Neutrophil (primary cell): ENCODE measurements around the gene CSNK1A1L.

Experiments used
- H3K27ac ChIP-seq: fragments of 200-600 bp; sonication (generic); 2 replicates; pipeline ENCODE4 v1.5.1; 2016; ENCODE audit warnings: mild to moderate bottlenecking, moderate library complexity
- H3K27me3 ChIP-seq: fragments of 200-600 bp; sonication (generic); 2 replicates; pipeline ENCODE4 v1.6.0; 2016; ENCODE audit warnings: mild to moderate bottlenecking
- H3K36me3 ChIP-seq: fragments of 200-600 bp; sonication (generic); 2 replicates; pipeline ENCODE4 v1.5.1; 2017
- H3K4me1 ChIP-seq, 2 experiments: fragments of 200-600 bp in 1 of 2; sonication (generic) in 1 of 2; 1 replicate in 1 of 2; 2 replicates in 1 of 2; pipeline versions ENCODE4 v1.5.1 to v1.6.1; 2013 to 2016; ENCODE audit warnings: low read depth in 1 of 2, low read length in 1 of 2, mild to moderate bottlenecking in 1 of 2, moderate library complexity in 1 of 2; ENCODE audit not compliant: control insufficient read depth in 1 of 2, insufficient read depth in 1 of 2
- H3K4me3 ChIP-seq, 2 experiments: fragments of 200-600 bp in 1 of 2; sonication (generic) in 1 of 2; 1 replicate in 1 of 2; 2 replicates in 1 of 2; pipeline ENCODE4 v1.5.1; 2013 to 2016; ENCODE audit warnings: low read depth in 1 of 2, low read length in 1 of 2, mild to moderate bottlenecking in 1 of 2, moderate library complexity in 1 of 2
- H3K9me3 ChIP-seq: fragments of 200-600 bp; sonication (generic); 2 replicates; pipeline ENCODE4 v1.5.1; 2016
- CTCF ChIP-seq: fragments of 200-600 bp; sonication (generic); IDR thresholded peaks from 2 replicates; pipeline ENCODE4 v1.5.1; 2016; ENCODE audit warnings: antibody characterized with exemption

The CSNK1A1L gene

DNA sequence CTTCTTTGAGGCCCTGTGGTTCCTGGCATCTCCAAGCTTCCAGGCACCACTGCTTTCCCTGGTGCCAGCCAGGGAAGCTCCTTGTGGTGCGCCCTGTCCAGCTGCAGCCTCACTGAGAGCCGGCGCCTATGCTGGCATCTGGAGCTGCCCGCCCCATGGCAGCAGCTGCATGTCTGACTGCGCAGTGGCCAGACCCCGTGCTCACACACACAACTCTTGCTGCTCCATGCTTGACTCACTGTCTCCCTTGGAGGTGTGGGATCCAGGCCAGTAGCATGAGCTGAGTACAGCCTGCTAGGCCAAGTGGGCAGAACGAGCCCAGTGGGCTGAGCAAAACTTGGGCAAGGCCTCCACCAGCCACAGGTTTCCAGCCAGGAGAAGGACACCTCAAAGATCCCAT, 34.5 kb downstream of the CSNK1A1L start:
- Histone ChIP-seq H3K27me3 (no peaks in the 10 kb centered on the region), H3K9me3 (no peaks in the 10 kb centered on the region), H3K4me1 (peaks cover 13 to 15% of the 10 kb centered on the region in 2 experiments), H3K36me3 (no peaks in the 10 kb centered on the region), H3K27ac (no peak overlapping the region), H3K4me3 (no peak overlapping the region)
- no peak for TF ChIP-seq CTCF

- TF ChIP-seq CTCF, result no peak
- Histone ChIP-seq H3K9me3 (no peaks in the 10 kb centered on the region), H3K36me3 (no peaks in the 10 kb centered on the region), H3K4me3 (no peak overlapping the region), H3K4me1 (peaks cover 5 to 8% of the 10 kb centered on the region in 2 experiments), H3K27ac (no peak overlapping the region), H3K27me3 (no peaks in the 10 kb centered on the region)
Measured at GRCh38 chr13:37070145-37070695, 35.2 kb downstream of the CSNK1A1L start.

GRCh38 chr13:37069597-37070103, 35.8 kb downstream of the CSNK1A1L start:
- H3K27me3 ChIP-seq, result no peaks in the 10 kb centered on the region
- H3K9me3 ChIP-seq, result no peaks in the 10 kb centered on the region
- H3K4me1 ChIP-seq, result peaks cover 0 to 2% of the 10 kb centered on the region in 2 experiments
- H3K27ac ChIP-seq, result no peak overlapping the region
- no peaks in the 10 kb centered on the region for H3K36me3 ChIP-seq
- TF ChIP-seq CTCF, result no peak
- no peak overlapping the region for H3K4me3 ChIP-seq

DNA sequence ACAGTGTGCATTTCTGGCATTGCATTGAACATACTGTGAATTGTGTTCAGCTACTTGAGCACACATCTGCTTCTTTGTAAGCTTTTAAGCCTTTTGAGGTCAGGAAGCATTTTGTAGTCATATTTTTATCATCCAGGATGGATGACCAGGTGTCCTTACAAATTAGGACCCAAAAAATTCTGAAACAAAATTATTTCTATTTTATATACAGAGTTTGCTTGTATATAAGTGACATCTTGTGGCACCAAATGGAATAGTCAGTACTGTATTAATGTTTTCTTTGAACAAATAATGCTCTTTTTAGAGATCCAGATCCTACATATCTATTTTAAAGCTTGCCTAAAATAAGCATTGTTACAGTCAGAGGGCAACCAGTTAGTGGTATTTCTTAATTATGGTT, 36.5 kb downstream of the CSNK1A1L start:
- H3K4me1 ChIP-seq, result no peaks in the 10 kb centered on the region
- no peak overlapping the region for H3K4me3 ChIP-seq
- H3K36me3 ChIP-seq, result no peaks in the 10 kb centered on the region
- no peaks in the 10 kb centered on the region for H3K27me3 ChIP-seq
- H3K27ac ChIP-seq, result no peak overlapping the region
- no peaks in the 10 kb centered on the region for H3K9me3 ChIP-seq
- TF ChIP-seq CTCF, result no peak

GRCh38 chr13:37067874-37068273, 37.6 kb downstream of the CSNK1A1L start:
- no peak for TF ChIP-seq CTCF
- H3K27me3 ChIP-seq, result no peaks in the 10 kb centered on the region
- no peak overlapping the region for H3K27ac ChIP-seq
- no peaks in the 10 kb centered on the region for H3K4me1 ChIP-seq
- no peak overlapping the region for H3K4me3 ChIP-seq
- no peaks in the 10 kb centered on the region for H3K36me3 ChIP-seq
- no peaks in the 10 kb centered on the region for H3K9me3 ChIP-seq
